A172 (cell line): ENCODE measurements around the gene MKS1. TPM values are rescaled to one million over a fixed set of nuclear protein-coding genes. Genes with fewer than 3 reads are reported as not detected.

ENCODE experiments used
- DNase-seq: peaks from one replicate; pipeline ENCODE4 v3.0.0-alpha.2; 2015; ENCODE audit warnings: low spot score
- total RNA-seq: library from RNA; depleted of rRNA; stranded (reverse); fragments of >200 nt; shearing (Covaris generic); gene quantifications from 2 replicates; pipeline ENCODE4 v1.2.3, GENCODE V29; 2014; rRNA removed

Gene MKS1
- 10.3 and 16.1 TPM in 2 replicates for total RNA-seq

DNA sequence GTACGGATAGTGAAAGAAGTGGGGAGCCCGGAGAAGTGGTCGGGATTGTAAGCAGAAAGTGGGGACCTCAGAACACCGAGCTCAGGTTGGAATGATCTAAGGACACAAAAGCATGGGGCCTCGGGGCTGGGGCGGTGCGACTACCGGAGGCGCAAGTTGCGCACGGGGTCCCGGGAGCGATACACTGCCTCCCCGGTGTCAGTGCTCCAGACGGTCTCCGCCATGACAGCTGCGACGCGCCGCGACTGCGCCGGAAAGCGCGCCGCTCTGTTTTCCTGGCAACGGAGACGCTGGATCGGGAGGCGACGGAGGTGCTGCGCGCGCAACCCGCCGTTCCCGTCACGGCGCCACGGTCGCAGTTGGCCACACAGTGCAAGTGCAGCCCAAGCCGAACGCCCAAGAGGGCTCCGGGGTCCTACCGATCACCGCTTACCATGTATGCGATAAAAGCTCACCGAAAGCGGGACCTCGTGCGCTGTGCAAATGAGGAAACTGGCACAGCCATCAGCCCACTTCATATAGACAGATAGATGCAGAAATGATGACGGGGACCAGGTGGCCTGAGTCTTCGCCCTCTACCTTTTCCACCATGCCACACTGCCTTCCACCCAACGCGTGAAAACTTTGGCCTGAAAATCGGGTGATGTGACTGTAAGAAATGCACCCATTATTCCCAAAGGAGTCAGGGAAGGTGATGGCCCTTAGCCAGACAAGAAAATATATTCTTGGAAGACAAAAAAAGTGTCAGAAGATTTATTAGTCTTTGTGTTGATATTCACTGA is at the start of gene MKS1:
TSS of gene MKS1 (minus strand) at position 249 of the 782 bp plus-strand sequence. CDS start at position 224, 25 bp downstream.
- peak; percentile 85 for DNase-seq

DNA sequence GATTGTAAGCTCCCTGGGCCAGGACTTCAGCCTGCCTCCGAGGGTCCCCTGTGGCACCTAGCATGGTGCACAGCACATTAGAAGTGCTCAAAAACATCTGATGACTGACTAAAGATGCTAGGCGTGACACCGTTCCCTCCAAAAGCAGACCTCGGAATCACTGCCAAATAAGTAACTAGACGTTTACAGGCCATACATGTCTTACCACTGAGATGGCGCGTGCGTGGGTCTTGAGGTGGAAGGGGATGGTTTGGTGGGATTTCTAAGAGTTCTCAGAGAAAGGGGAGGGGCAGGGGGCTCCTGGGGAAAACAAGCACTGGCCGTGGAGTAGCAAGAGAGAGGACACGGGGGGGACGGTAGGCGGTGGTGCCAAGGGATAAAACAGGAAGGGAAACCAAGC is 49.3 kb upstream of the MKS1 start:
- DNase-seq: no peak

DNA sequence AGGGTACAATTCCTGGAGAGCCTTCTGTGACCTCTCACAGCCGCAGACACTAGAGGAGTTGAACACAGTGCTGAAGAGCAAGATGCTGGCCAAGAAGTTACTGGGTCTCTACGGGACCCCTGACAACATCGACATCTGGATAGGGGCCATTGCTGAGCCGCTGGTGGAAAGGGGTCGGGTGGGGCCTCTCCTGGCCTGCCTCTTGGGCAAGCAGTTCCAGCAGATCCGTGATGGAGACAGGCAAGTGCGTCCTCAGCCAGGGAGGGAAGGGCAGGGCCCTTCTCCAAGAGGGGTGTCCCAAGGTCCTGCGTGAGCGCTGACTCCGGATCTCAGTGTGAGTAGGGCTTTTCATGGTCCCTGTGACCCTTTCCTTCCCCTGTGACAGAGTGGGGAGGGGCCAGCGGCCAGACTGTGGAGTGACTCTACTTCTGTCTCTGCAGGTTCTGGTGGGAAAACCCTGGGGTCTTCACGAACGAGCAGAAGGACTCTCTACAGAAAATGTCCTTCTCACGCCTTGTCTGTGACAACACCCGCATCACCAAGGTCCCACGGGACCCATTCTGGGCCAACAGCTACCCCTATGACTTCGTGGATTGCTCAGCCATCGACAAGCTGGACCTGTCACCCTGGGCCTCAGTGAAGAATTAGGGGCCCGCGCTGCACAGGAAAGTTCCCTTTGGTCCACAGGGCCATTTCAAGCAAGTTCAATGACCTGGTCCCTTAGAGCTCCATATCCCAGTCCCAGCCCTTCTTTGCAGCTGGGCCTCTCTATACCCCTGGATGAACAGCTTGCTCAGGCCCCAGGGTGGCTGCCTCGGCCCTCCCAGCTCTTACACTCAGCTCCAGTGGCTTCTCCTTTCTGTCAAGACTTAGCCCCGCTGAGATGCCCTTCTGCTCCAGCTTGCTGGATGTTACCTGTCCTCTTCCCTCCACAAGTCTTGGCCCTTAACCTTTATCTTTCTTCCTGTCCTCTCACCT is 48.6 kb upstream of the MKS1 start:
- DNase-seq: no peak

DNA sequence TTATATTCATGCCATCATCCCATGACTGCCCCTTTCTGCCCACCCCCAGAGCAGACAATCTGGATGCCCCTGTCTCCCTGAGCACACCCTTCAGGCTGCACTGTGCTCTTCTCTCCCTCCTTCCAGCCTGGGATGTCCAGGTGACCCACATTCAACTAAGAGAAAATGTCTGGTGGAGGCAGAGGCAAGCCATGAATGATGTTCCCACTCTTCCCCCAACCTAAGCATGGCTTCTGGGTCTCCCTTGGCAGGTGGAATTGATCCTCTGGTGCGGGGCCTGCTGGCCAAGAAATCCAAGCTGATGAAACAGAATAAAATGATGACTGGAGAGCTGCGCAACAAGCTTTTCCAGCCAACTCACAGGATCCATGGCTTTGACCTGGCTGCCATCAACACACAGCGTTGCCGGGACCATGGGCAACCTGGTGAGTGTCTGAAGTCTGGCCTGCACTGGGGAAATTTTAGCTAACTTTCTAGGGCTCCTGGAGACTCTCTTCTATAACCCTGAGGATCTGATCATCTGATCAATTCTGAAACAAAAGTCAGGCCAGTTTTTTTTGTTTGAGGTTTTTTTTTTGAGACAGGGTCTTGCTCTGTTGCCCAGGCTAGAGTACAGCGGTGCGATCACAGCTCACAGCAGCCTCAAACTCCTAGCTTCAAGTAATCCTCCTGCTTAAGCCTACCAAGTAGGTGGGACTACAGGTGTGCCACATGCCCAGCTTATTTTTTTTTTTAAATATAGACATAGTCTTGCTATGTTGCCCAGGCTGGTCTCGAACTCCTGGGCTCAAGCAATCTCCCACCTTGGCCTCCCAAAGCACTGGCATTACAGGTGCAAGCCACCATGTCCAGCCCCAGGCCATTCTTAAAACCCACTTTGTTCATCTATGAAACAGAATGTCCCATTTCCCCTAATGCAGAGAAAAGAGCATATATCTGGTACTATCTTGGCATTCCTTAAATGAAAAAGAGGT is 47.1 kb upstream of the MKS1 start:
- DNase-seq: no peak

DNA sequence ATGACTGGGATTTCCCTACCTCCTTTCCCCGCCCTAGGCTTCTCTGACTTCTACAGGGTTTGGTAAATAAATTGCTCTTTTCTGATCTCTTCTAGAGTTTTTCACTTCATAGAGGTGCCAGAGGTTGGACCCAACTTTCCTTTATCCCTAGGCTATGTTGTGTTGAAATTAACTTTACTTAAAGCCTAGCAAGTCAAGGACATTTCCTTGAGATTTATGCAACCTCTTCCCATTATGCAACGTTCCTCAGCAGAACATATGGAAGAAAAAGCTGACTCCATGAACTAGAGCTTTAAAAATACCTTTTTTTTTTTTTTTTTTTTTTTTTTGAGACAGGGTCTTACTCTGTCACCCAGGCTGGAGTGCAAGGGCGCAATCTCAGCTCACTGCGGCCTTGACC is 46.2 kb upstream of the MKS1 start:
- no peak for DNase-seq

DNA sequence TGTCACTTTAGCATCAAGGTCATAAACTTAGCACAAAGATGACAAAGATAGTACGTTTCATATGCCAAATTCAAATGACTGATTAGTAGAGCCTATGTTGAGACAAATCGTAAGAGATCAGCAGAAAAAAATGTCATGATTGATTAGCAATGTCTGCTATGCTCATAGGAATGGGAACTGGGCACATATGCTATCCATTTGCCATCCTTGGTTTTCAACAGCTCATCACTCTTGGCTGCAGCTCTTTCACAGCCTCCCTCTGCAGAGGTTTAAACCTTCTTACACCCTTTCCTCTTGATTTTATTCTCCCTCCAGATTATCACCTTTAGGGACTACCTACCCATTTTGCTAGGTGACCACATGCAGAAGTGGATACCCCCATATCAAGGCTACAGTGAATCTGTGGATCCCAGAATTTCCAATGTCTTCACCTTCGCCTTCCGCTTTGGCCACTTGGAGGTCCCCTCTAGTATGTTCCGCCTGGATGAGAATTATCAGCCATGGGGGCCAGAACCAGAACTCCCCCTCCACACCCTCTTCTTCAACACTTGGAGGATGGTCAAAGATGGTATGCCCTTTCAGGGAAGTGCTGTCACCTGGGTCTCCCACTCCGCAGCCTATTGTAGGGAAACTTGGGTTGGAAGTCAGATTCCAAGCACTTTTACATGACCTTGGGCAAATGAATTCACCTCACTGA is 45.5 kb upstream of the MKS1 start:
- no peak for DNase-seq

DNA sequence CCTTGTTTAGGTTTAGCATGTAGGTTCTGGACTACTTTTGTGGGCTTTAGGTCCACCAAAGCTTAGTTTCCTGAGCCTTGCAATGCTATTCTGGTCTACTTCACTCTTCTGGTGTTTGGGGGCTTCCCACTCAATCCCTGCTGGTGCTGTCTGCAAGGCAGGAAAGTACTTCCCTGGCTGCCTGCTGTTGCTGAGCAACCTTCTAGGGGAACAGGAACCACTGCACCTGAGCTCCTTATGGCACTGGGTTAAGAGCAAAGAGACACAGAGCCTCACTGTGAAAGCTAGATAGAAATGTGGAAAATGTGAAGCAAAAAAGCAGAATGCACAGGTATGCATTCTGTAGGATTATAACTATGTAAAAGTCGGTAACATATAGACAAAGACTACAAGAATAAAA is 44.7 kb upstream of the MKS1 start:
- DNase-seq: no peak

DNA sequence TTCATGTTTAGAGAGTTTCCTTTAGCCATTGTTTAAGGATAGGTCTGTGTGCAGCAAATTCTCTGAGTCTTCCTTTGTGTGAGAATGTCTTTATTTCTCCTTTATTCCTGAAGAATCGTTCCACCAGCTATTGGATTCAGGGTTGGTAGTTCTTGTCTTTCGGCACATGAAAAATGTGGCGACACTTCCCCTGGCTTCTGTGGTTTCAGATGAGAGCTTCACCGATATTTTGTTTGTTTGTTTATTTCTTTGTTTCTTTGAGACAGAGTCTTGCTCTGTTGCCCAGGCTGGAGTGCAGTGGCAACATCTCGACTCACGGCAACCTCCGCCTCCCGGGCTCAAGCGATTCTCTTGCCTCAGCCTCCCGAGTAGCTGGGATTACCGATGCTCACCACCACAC is 43.1 kb upstream of the MKS1 start:
- no peak for DNase-seq

DNA sequence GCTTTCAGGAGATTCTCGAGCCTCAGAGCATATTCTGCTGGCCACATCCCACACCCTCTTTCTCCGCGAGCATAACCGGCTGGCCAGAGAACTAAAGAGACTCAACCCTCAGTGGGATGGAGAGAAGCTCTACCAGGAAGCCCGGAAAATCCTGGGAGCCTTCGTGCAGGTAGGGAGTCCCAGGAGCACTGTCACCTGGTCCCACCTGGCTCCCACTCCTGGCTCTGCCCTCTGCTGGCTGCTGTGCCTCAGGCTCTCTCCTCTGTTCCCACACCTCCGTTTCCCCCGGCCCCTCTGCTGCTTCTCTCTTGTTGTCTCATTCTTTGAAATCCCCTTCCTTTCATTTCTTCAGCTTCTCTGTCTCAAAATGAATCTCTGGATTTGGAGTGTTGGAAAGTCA is 35.7 kb upstream of the MKS1 start:
- no peak for DNase-seq

DNA sequence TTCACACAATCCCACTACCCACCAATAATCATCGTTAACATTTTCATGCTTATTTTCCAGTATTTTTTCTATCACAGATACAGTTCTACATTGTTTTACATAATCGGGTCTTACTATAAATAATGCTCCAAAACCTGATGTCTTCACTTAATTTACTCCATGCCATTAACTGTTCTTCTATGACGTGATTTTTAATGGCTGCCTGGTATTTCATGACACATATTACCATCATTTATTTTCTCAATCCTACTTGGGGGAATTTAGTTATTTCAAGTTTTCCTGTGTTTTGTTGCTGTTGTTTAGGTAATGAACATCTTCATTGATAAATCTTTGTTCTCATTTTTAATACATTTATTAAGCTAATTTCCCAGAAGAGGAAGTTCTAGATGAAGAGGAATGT is 34.0 kb upstream of the MKS1 start:
- DNase-seq: no peak

DNA sequence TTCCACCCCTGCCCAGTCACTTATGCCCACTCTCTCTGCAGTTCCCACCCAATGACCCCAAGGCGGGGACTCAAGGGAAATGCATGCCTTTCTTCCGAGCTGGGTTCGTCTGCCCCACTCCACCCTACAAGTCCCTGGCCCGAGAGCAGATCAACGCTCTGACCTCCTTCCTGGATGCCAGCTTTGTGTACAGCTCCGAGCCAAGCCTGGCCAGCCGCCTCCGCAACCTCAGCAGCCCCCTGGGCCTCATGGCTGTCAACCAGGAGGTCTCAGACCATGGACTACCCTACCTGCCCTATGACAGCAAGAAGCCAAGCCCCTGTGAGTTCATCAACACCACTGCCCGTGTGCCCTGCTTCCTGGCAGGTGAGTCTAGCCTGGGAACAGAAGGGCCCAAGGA is 33.1 kb upstream of the MKS1 start:
- no peak for DNase-seq

DNA sequence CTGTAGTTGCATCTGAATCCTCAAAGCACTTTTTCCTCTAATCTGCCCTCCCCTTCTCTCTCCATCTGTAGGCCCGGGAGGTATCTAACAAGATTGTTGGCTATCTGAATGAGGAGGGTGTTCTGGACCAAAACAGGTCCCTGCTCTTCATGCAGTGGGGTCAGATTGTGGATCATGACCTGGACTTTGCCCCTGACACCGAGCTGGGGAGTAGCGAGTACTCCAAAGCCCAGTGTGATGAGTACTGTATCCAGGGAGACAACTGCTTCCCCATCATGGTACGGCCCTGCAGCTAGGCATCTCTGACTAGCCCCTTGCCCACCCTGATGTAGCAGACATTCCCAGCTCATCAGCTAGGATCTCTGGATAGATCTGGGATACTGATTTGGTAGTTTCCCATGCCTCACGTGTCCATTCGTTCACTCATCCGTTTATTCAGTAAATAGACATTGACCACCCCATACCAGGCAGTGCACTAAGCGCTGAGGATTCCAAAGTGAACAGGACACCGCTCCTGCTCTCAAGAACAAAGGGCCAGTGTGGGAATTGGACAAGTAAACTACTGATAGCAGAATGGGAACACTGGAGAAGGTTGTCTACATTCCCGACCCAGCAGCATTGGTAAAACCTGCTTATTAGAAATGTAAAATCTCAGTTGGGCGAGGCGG is 31.4 kb upstream of the MKS1 start:
- DNase-seq: no peak

DNA sequence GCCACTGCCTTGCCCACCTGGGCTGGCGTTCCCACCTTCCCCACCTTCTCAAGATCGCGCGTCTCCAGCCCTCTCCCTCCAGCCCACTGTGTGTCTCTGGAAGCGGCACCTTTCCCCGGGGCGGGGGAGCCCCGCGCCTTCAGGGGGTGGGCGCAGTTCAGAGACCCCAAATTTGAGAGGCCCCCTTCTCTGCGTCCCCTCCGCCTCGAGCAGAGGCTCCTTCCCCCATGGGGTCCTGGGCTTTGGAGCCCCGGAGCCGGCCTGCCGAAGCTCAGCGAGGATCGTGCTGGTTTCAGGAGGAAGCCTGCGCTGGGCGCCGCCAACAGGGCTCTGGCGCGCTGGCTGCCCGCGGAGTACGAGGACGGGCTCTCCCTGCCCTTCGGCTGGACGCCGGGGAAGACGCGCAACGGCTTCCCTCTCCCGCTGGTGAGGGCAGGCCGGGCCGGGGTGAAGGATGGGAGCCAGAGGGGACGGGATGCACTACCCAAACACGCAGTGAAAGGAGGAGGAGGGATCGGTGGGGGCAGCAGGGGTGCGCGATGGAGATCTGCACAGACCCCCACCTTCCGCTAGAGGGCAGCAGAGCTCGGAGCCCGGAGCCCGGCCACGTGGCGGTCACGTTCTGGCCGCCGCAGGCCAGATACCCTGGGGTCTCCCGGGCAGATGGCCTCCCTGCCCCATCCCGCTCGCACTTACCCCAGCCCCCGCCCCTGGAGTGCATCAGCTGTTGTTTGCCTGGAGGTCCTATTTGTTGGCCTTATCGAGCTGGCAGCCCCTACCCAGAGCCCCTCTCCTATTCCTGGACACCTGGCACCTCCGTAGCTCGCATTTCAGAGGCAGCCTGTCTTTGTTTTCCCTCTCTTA is 30.4 kb upstream of the MKS1 start:
- DNase-seq: peak; percentile 28

DNA sequence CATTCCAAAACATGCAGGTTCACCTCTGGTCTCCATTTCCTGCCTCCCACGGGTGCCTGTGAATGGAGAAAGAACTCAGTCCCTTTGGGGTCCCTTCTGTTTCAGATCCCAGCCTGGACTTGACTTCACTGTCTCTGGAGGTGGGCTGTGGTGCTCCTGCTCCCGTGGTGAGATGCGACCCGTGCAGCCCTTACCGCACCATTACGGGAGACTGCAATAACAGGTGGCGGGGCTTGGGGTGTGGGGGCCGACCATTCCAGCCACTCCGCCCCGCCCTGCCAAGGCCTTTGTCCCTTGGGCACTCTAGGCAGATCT is 29.9 kb upstream of the MKS1 start:
- DNase-seq: no peak

DNA sequence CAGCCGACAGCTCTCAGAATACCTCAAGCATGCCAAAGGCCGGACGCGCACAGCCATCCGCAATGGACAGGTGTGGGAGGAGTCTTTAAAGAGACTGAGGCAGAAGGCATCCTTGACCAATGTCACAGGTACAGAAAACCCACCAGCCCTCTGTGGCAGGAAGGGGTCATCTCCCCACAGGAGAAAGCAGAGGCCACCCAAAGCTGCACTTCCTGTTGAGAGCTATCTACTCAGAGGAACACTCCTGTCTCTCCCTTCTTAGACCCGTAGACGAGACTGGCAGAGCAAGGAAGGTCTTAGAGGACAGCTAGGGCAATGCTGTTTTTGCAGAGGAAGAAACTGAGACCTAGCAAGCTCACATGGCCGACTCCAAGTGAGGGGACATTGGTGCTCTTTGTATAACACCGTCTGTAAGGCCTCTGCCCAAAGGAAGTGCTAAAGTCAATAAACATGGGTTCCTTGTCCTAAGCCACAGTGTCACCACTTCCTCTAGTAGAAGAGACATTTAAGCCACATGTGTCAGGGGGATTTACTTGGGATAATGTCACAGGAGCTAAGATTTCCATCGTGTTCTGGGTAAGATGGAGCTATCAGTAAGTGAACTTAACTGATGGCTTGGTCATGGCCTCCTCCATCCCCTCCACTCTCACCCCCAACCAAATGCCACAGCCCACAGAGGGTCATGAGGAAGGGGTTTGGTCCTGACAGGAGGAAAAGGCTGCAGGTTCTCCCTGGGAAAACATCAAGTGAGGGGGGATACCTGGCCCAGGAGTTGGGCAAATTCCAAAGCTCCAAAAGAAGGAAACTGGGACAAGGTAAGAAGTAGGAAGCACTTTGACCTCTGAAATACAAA is 28.7 kb upstream of the MKS1 start:
- DNase-seq: no peak

DNA sequence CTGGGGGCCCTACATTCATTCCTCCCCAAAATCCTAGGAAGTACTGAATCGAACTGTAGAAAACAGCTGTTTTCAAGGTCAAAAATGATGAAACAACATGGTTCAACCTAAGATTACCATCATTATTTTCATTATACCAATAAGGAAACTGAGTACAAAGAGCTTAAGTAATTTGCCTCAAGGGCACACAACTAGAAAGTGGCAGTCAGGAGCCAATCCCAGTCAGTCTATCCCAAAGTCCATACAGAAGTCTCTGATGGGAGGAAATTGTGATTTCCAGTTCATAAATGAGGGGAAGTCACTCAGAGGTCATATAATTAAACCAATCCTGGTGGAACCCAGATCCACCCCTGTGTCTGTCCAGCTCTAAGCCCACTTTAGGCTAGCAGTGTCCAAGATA is 27.7 kb upstream of the MKS1 start:
- no peak for DNase-seq

DNA sequence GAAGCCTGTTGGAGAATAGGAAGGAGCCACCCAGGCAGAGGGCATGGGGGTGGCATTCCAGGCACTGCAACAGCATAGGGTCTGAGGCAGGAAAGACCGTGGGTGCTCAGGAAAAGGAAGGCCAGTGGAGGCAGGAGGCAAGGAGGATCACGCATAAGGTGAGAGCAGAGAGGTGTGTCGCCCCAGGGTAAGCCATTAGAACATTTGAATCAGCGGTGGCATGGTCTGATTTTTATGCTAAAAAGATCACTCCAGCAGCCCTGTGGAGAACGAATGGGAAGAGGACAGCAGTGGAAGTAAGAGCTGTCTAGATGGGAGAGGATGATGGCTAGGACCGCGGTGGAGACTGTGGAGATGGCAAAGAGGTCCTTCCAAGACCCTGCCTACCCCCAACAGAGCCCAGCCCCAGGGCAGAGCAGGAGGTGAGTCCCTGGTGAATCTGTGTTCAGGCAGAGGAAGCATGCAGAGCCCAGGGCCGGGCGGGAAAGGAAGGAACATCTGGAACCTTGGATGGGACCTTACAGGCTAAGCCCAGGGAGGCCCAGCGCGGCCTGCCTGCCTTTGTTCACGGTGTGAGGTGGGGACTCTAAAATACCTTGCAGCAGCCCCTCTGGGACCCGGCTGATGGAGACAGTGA is 27.2 kb upstream of the MKS1 start:
- no peak for DNase-seq

DNA sequence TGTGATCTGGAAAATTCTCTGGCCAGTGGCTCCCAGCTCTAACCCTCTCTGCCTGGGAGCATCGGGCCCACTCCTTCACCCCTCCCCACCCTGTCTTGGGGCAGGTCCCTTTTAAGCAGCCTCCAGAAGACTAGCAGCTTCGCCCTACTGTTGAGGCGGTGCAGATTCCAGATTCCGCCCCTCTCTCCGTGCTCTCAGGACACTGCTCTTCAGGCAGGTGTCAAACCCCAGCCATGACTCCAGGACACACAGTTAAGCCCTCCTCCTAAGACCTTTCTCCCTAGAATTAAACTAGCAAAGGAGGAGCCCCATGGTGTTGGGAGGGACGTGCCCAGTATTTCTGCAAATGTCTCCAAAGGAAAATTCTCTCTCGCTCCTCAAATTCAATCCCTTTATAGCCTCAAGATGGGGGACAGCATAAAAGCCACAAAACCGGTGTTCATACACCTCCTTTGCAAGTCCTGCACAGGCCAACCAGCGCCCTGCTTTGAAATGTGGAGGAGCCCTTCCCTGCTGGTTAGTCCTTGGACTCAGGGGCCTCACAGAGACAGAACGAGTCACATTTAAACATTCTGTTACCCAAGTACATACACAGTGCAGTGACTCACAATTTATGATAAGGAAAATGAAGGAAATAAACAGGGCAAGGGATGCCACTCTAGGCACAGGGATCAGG is 26.5 kb upstream of the MKS1 start:
- no peak for DNase-seq
